Measurements from ENCODE around the gene PXDN.
A peak's percentile ranks its signal among the peaks of the same experiment; 100 is the strongest.
"Not testable (repeated sequence)": the region's sequence is repeated elsewhere in the genome, so short reads cannot be mapped to it uniquely, and the experiment has no call there.

PXDN gene

GRCh38 chr2:1746174-1747064, 2.1 kb upstream of the PXDN start:
- no peak for DNase-seq (ENCODE audit: low read depth, low spot score)
- no peak overlapping the region for H3K4me3 ChIP-seq (ENCODE audit: low read length)

GRCh38 chr2:1745171-1746023, 1.1 kb upstream of the PXDN start:
- DNase-seq (ENCODE audit: low read depth, low spot score) = no peak
- H3K4me3 ChIP-seq (ENCODE audit: low read length) = peak overlapping the region; percentile 62

GRCh38 chr2:1744151-1744445, 217 bp downstream of the PXDN start:
- no peak for DNase-seq (ENCODE audit: low read depth, low spot score)

GRCh38 chr2:1743396-1744150, 742 bp downstream of the PXDN start:
- H3K4me3 ChIP-seq (ENCODE audit: low read length) = peak overlapping the region; percentile 62
- DNase-seq (ENCODE audit: low read depth, low spot score) = peak; percentile 26

More at GRCh38 chr2:1744151-1744445, 217 bp downstream of the PXDN start:
- peak overlapping the region; percentile 62 for H3K4me3 ChIP-seq (ENCODE audit: low read length)

GRCh38 chr2:1742681-1743395, 1.5 kb downstream of the PXDN start:
- no peak for DNase-seq (ENCODE audit: low read depth, low spot score)
- no peak overlapping the region; the same call in 1 of the 2 replicates for H3K4me3 ChIP-seq (ENCODE audit: low read length)

- no peak for DNase-seq (ENCODE audit: low read depth, low spot score)
- no peak overlapping the region for H3K4me3 ChIP-seq (ENCODE audit: low read length)
These were observed 2.0 kb downstream of the PXDN start for GRCh38 chr2:1742301-1742680.

GRCh38 chr2:1741851-1742250, 2.5 kb downstream of the PXDN start:
- no peak for DNase-seq (ENCODE audit: low read depth, low spot score)
- H3K4me3 ChIP-seq (ENCODE audit: low read length) = no peak overlapping the region

GRCh38 chr2:1740716-1741589, 3.4 kb downstream of the PXDN start:
- H3K4me3 ChIP-seq (ENCODE audit: low read length) = no peak overlapping the region
- DNase-seq (ENCODE audit: low read depth, low spot score) = no peak

- no peak overlapping the region for H3K4me3 ChIP-seq (ENCODE audit: low read length)
- no peak for DNase-seq (ENCODE audit: low read depth, low spot score)
These were observed 4.2 kb downstream of the PXDN start for GRCh38 chr2:1739961-1740715.

GRCh38 chr2:1739322-1739957, 4.9 kb downstream of the PXDN start:
- DNase-seq (ENCODE audit: low read depth, low spot score) = no peak
- H3K4me3 ChIP-seq (ENCODE audit: low read length) = no peak overlapping the region

- DNase-seq (ENCODE audit: low read depth, low spot score) = no peak
- no peak overlapping the region for H3K4me3 ChIP-seq (ENCODE audit: low read length)
These were observed 5.5 kb downstream of the PXDN start for GRCh38 chr2:1738646-1739302.

- DNase-seq (ENCODE audit: low read depth, low spot score) = no peak
- H3K4me3 ChIP-seq (ENCODE audit: low read length) = no peak overlapping the region
These were observed 6.2 kb downstream of the PXDN start for GRCh38 chr2:1738163-1738562.

GRCh38 chr2:1736997-1737480, 7.3 kb downstream of the PXDN start:
- no peak overlapping the region for H3K4me3 ChIP-seq (ENCODE audit: low read length)
- no peak for DNase-seq (ENCODE audit: low read depth, low spot score)

GRCh38 chr2:1736045-1736444, 8.3 kb downstream of the PXDN start:
- no peak for DNase-seq (ENCODE audit: low read depth, low spot score)
- H3K4me3 ChIP-seq (ENCODE audit: low read length) = no peak overlapping the region

GRCh38 chr2:1733298-1733697, 11.0 kb downstream of the PXDN start:
- H3K4me3 ChIP-seq (ENCODE audit: low read length); DNase-seq (ENCODE audit: low read depth, low spot score): not testable (repeated sequence)

- H3K4me3 ChIP-seq (ENCODE audit: low read length) = no peak overlapping the region
- DNase-seq (ENCODE audit: low read depth, low spot score) = no peak
These were observed 12.1 kb downstream of the PXDN start for GRCh38 chr2:1731963-1732768.

All from Jurkat, Clone E6-1 (cell line).